LNCAP (cell line): ENCODE results near the gene ANKRD30B.

ENCODE experiments used
- TF ChIP-seq, protein P1 (sequence below): fragments of 450-650 bp; IDR thresholded peaks from 2 replicates; pipeline ENCODE4 v1.5.1; 2017; ENCODE audit warnings: mild to moderate bottlenecking

ANKRD30B gene

GRCh38 chr18:14781671-14782070, 33.7 kb downstream of the ANKRD30B start:
- TF ChIP-seq, protein P1, sequence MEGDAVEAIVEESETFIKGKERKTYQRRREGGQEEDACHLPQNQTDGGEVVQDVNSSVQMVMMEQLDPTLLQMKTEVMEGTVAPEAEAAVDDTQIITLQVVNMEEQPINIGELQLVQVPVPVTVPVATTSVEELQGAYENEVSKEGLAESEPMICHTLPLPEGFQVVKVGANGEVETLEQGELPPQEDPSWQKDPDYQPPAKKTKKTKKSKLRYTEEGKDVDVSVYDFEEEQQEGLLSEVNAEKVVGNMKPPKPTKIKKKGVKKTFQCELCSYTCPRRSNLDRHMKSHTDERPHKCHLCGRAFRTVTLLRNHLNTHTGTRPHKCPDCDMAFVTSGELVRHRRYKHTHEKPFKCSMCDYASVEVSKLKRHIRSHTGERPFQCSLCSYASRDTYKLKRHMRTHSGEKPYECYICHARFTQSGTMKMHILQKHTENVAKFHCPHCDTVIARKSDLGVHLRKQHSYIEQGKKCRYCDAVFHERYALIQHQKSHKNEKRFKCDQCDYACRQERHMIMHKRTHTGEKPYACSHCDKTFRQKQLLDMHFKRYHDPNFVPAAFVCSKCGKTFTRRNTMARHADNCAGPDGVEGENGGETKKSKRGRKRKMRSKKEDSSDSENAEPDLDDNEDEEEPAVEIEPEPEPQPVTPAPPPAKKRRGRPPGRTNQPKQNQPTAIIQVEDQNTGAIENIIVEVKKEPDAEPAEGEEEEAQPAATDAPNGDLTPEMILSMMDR, result no peak

GRCh38 chr18:14784133-14784532, 36.2 kb downstream of the ANKRD30B start:
- TF ChIP-seq, protein P1, result no peak

DNA sequence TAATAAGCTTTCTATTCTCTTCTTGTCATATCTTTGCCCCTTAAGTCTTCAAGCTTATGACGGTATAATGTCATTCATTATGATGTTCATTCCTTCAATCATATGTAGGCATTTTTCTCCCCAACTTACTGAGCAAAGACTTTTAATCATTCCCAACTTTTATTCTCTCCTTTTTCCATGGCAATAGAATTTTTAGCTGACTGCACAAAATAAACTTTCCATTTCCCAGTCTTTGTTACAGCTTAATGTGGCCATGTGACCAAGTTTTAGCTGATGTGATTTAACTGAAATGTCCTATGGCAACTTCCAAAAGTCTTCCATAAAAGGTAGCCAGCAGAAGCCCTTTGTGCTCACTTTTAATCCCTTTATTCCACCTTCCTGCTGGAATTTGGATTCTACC, 152.5 kb downstream of the ANKRD30B start:
- TF ChIP-seq, protein P1, result no peak
